Measurements from ENCODE around the gene ZNF467. TPM values are rescaled to one million over a fixed set of nuclear protein-coding genes. Genes with fewer than 3 reads are reported as not detected.

The ZNF467 gene
- total RNA-seq, 2 donors from 2014 or later, result 7.9 to 10.4 TPM

- intact Hi-C loops (cut with DNase I), result no loop called here
- no peak for ATAC-seq
- no peak for DNase-seq
Measured at GRCh38 chr7:149776848-149777407, 3.5 kb upstream of the ZNF467 start.

GRCh38 chr7:149776289-149776688, 2.9 kb upstream of the ZNF467 start:
- peak; percentile 15 to 39 for ATAC-seq
- DNase-seq, result peak; percentile 91
- intact Hi-C loops (cut with DNase I), result no loop called here

- intact Hi-C loops (cut with DNase I), result no loop called here
- DNase-seq (no peak), ATAC-seq (no peak)
Measured at GRCh38 chr7:149775176-149775556, 1.8 kb upstream of the ZNF467 start.

- no peak for DNase-seq
- ATAC-seq, result no peak
- intact Hi-C loops (cut with DNase I), result no loop called here
Measured at GRCh38 chr7:149774237-149775175, 1.1 kb upstream of the ZNF467 start.

- DNase-seq, result no peak
- no peak for ATAC-seq
- intact Hi-C loops (cut with DNase I), result no loop called here
Measured at GRCh38 chr7:149772956-149773434, 393 bp downstream of the ZNF467 start.

- intact Hi-C loops (cut with DNase I), result no loop called here
Measured at GRCh38 chr7:149772241-149772955, 990 bp downstream of the ZNF467 start.

GRCh38 chr7:149771720-149772240, 1.6 kb downstream of the ZNF467 start:
- DNase-seq, result peak; percentile 92
- intact Hi-C loops (cut with DNase I), result no loop called here

More at GRCh38 chr7:149772241-149772955, 990 bp downstream of the ZNF467 start:
- DNase-seq (no peak), ATAC-seq (peak; percentile 9 to 14)

GRCh38 chr7:149770728-149771636, 2.4 kb downstream of the ZNF467 start:
- ATAC-seq (peak in 1 of 2 donors; percentile 0), DNase-seq (peak; percentile 46)
- intact Hi-C loops (cut with DNase I), result no loop called here

More at GRCh38 chr7:149771720-149772240, 1.6 kb downstream of the ZNF467 start:
- ATAC-seq, result peak; percentile 93 to 95

GRCh38 chr7:149769915-149770314, 3.5 kb downstream of the ZNF467 start:
- DNase-seq (no peak), ATAC-seq (no peak)
- intact Hi-C loops (cut with DNase I), result no loop called here

- DNase-seq (no peak), ATAC-seq (no peak)
- intact Hi-C loops (cut with DNase I), result no loop called here
Measured at GRCh38 chr7:149768931-149769330, 4.5 kb downstream of the ZNF467 start.

- intact Hi-C loops (cut with DNase I), result no loop called here
- ATAC-seq (no peak), DNase-seq (no peak)
Measured at GRCh38 chr7:149767068-149767467, 6.3 kb downstream of the ZNF467 start.

- DNase-seq, result no peak
- no peak for ATAC-seq
- intact Hi-C loops (cut with DNase I), result no loop called here
Measured at GRCh38 chr7:149766135-149766675, 7.2 kb downstream of the ZNF467 start.

GRCh38 chr7:149765399-149766121, 7.8 kb downstream of the ZNF467 start:
- intact Hi-C loops (cut with DNase I), result no loop called here
- ATAC-seq (peak; percentile 20 to 21), DNase-seq (no peak)

GRCh38 chr7:149764481-149765398, 8.6 kb downstream of the ZNF467 start:
- DNase-seq (no peak), ATAC-seq (peak; percentile 45 to 56)
- intact Hi-C loops (cut with DNase I), result no loop called here

GRCh38 chr7:149763563-149764240, 9.7 kb downstream of the ZNF467 start:
- intact Hi-C loops (cut with DNase I), result no loop called here
- DNase-seq (no peak), ATAC-seq (no peak)

- intact Hi-C loops (cut with DNase I), result no loop called here
- DNase-seq, result no peak
- no peak for ATAC-seq
Measured at GRCh38 chr7:149762610-149763009, 10.8 kb downstream of the ZNF467 start.
